ENCODE measurements around the gene AOPEP.

- TF ChIP-seq, protein P1, sequence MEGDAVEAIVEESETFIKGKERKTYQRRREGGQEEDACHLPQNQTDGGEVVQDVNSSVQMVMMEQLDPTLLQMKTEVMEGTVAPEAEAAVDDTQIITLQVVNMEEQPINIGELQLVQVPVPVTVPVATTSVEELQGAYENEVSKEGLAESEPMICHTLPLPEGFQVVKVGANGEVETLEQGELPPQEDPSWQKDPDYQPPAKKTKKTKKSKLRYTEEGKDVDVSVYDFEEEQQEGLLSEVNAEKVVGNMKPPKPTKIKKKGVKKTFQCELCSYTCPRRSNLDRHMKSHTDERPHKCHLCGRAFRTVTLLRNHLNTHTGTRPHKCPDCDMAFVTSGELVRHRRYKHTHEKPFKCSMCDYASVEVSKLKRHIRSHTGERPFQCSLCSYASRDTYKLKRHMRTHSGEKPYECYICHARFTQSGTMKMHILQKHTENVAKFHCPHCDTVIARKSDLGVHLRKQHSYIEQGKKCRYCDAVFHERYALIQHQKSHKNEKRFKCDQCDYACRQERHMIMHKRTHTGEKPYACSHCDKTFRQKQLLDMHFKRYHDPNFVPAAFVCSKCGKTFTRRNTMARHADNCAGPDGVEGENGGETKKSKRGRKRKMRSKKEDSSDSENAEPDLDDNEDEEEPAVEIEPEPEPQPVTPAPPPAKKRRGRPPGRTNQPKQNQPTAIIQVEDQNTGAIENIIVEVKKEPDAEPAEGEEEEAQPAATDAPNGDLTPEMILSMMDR (IDR thresholded peaks at IDR 0.05; ENCODE audit: low read length) = no peak
- TF ChIP-seq EZH2phosphoT487 (IDR thresholded peaks at IDR 0.05; ENCODE audit: low read length) (no peak), EZH2 (optimal IDR thresholded peaks at IDR 0.05; ENCODE audit: low read depth, low read length) (no peak)
These were observed 350.2 kb downstream of the AOPEP start for GRCh38 chr9:95076696-95077052.

Measured in MM.1S (cell line).